H9 (cell line): ENCODE measurements around the gene SLC25A25. TPM values are rescaled to one million over a fixed set of nuclear protein-coding genes. Genes with fewer than 3 reads are reported as not detected.

Experiments
- DNase-seq: peaks from one replicate; pipeline ENCODE4 v3.0.0-alpha.2; 2017
- H2AFZ ChIP-seq: one replicate; pipeline ENCODE4 v1.6.1; 2013; ENCODE audit warnings: mild to moderate bottlenecking, low read length, control low read depth, moderate library complexity
- H2AK5ac ChIP-seq: 2 replicates; pipeline ENCODE4 v1.6.1; 2013; ENCODE audit warnings: low read length, control low read depth, mixed read lengths; ENCODE audit not compliant: insufficient read length
- H2BK120ac ChIP-seq: one replicate; pipeline ENCODE4 v1.6.1; 2013; ENCODE audit warnings: low read depth, mild to moderate bottlenecking, low read length, control low read depth, inconsistent platforms; ENCODE audit not compliant: poor library complexity, severe bottlenecking
- H2BK12ac ChIP-seq: 2 replicates; pipeline ENCODE4 v1.6.1; 2013; ENCODE audit warnings: low read length, control low read depth, mixed read lengths, low read depth; ENCODE audit not compliant: insufficient read length
- H2BK15ac ChIP-seq: 2 replicates; pipeline ENCODE4 v1.6.1; 2013; ENCODE audit warnings: low read depth, low read length, control low read depth
- H2BK20ac ChIP-seq: one replicate; pipeline ENCODE4 v1.6.1; 2013; ENCODE audit warnings: low read depth, mild to moderate bottlenecking, low read length, control low read depth, inconsistent platforms; ENCODE audit not compliant: poor library complexity, severe bottlenecking
- H2BK5ac ChIP-seq: 2 replicates; pipeline ENCODE4 v1.6.1; 2013; ENCODE audit warnings: low read length, control low read depth, mixed read lengths; ENCODE audit not compliant: insufficient read length
- H3K14ac ChIP-seq: 2 replicates; pipeline ENCODE4 v1.6.1; 2013; ENCODE audit warnings: low read length, control low read depth; ENCODE audit not compliant: insufficient read depth
- H3K18ac ChIP-seq: 2 replicates; pipeline ENCODE4 v1.6.1; 2013; ENCODE audit warnings: low read depth, mild to moderate bottlenecking, mixed read lengths, low read length, control low read depth; ENCODE audit not compliant: insufficient read length
- H3K23ac ChIP-seq: 2 replicates; pipeline ENCODE4 v1.6.1; 2013; ENCODE audit warnings: low read length, control low read depth, mixed read lengths, low read depth; ENCODE audit not compliant: insufficient read length
- H3K23me2 ChIP-seq: 2 replicates; pipeline ENCODE4 v1.6.1; 2013; ENCODE audit warnings: low read depth, mild to moderate bottlenecking, mixed read lengths, low read length, control low read depth; ENCODE audit not compliant: insufficient read length, poor library complexity, severe bottlenecking
- H3K27ac ChIP-seq: 2 replicates; pipeline ENCODE4 v1.5.1; 2013; ENCODE audit warnings: low read length, control low read depth, mixed read lengths, low read depth; ENCODE audit not compliant: insufficient read length
- H3K27me3 ChIP-seq: 2 replicates; pipeline ENCODE4 v1.6.1; 2013; ENCODE audit warnings: low read length, control low read depth, inconsistent platforms; ENCODE audit not compliant: insufficient read depth
- H3K4ac ChIP-seq: 2 replicates; pipeline ENCODE4 v1.6.1; 2013; ENCODE audit warnings: low read depth, mild to moderate bottlenecking, control low read depth, inconsistent platforms, low read length, moderate library complexity
- H3K4me1 ChIP-seq: 2 replicates; pipeline ENCODE4 v1.6.1; 2013; ENCODE audit warnings: low read length, control low read depth, inconsistent platforms; ENCODE audit not compliant: insufficient read depth
- H3K4me2 ChIP-seq: 2 replicates; pipeline ENCODE4 v1.6.1; 2013; ENCODE audit warnings: low read length, control low read depth, mixed read lengths; ENCODE audit not compliant: insufficient read length, insufficient read depth
- H3K56ac ChIP-seq: 2 replicates; pipeline ENCODE4 v1.6.1; 2013; ENCODE audit warnings: low read depth, mild to moderate bottlenecking, mixed read lengths, low read length, control low read depth; ENCODE audit not compliant: insufficient read length
- H3K79me1 ChIP-seq: 2 replicates; pipeline ENCODE4 v1.6.1; 2013; ENCODE audit warnings: low read depth, mild to moderate bottlenecking, moderate library complexity, low read length, control low read depth, inconsistent platforms; ENCODE audit not compliant: insufficient read depth, poor library complexity, severe bottlenecking
- H3K79me2 ChIP-seq: 2 replicates; pipeline ENCODE4 v1.6.1; 2013; ENCODE audit warnings: low read length, control low read depth, inconsistent platforms; ENCODE audit not compliant: insufficient read depth
- H3K9ac ChIP-seq: 2 replicates; pipeline ENCODE4 v1.6.1; 2013; ENCODE audit warnings: low read length, control low read depth, mixed read lengths; ENCODE audit not compliant: insufficient read length; ENCODE audit errors: extremely low read depth
- H3K9me3 ChIP-seq: one replicate; pipeline ENCODE4 v1.6.1; 2013; ENCODE audit warnings: low read depth, low read length, inconsistent platforms; ENCODE audit not compliant: control insufficient read depth
- H3T11ph ChIP-seq: one replicate; pipeline ENCODE4 v1.6.1; 2013; ENCODE audit warnings: mild to moderate bottlenecking, low read length, control low read depth, inconsistent platforms
- H4K20me1 ChIP-seq: one replicate; pipeline ENCODE4 v1.6.1; 2013; ENCODE audit not compliant: control insufficient read depth, insufficient read length, insufficient read depth
- H4K5ac ChIP-seq: 2 replicates; pipeline ENCODE4 v1.6.1; 2013; ENCODE audit warnings: low read depth, mild to moderate bottlenecking, mixed read lengths, low read length, control low read depth; ENCODE audit not compliant: insufficient read length
- H4K8ac ChIP-seq: replicated peaks from 2 replicates; pipeline ENCODE4 v1.6.1; 2013; ENCODE audit warnings: low read length, control low read depth, mixed read lengths, low read depth; ENCODE audit not compliant: insufficient read length
- H4K91ac ChIP-seq: 2 replicates; pipeline ENCODE4 v1.6.1; 2013; ENCODE audit warnings: low read depth, mild to moderate bottlenecking, moderate library complexity, mixed read lengths, low read length, control low read depth; ENCODE audit not compliant: insufficient read length
- H3K27ac Mint-ChIP-seq, 3 experiments: 2 replicates in 2 of 3; 3 replicates in 1 of 3; pipeline ENCODE4 v1.8.0; 2020 to 2021; ENCODE audit warnings: mixed read lengths in 3 of 3, mild to moderate bottlenecking in 1 of 3, moderate library complexity in 1 of 3
- H3K27me3 Mint-ChIP-seq: 2 replicates; pipeline ENCODE4 v1.8.0; 2021; ENCODE audit warnings: low read depth, mild to moderate bottlenecking, moderate library complexity, mixed read lengths
- H3K36me3 Mint-ChIP-seq, 3 experiments: 2 replicates in 2 of 3; 3 replicates in 1 of 3; pipeline ENCODE4 v1.8.0; 2020 to 2021; ENCODE audit warnings: low read depth in 3 of 3, mixed read lengths in 3 of 3; ENCODE audit not compliant: insufficient read depth in 1 of 3
- H3K4me1 Mint-ChIP-seq, 2 experiments: 2 replicates each; pipeline ENCODE4 v1.8.0; 2020; ENCODE audit warnings: mixed read lengths in 2 of 2
- H3K4me3 Mint-ChIP-seq, 2 experiments: 2 replicates in 1 of 2; 3 replicates in 1 of 2; pipeline ENCODE4 v1.8.0; 2020 to 2021; ENCODE audit warnings: mild to moderate bottlenecking in 2 of 2, mixed read lengths in 2 of 2, moderate library complexity in 1 of 2
- H3K9me3 Mint-ChIP-seq, 2 experiments: 2 replicates in 1 of 2; 3 replicates in 1 of 2; pipeline ENCODE4 v1.8.0; 2020; ENCODE audit warnings: mild to moderate bottlenecking in 2 of 2, mixed read lengths in 2 of 2, moderate library complexity in 1 of 2
- CTCF ChIP-seq: fragments of 200-600 bp; sonication (generic); conservative IDR thresholded peaks from 3 replicates; pipeline ENCODE4 v1.8.0; 2021; ENCODE audit warnings: antibody characterized with exemption, mild to moderate bottlenecking
- WGBS: extraction: QIAGEN DNeasy Blood & Tissue Kit; methylation state at CpG from one replicate; pipeline ENCODE4 v1.1.7; 2013; ENCODE audit warnings: missing lambda C conversion rate, low lambda C conversion rate, mixed read lengths; ENCODE audit not compliant: insufficient read length; ENCODE audit errors: extremely low coverage; 5-methylcytosine and 5-hydroxymethylcytosine counted together
- total RNA-seq: library from RNA; stranded (reverse); gene quantifications from 2 replicates; pipeline ENCODE4 v1.2.1, GENCODE V29; 2021

SLC25A25 gene
- total RNA-seq, 1 experiment from 2014 or later: 16.9 TPM

- H4K5ac ChIP-seq: no peak overlapping the region
- H3T11ph ChIP-seq: no peak overlapping the region
- no peak overlapping the region for H2BK12ac ChIP-seq
- H3K56ac ChIP-seq: no peak overlapping the region
- H2BK20ac ChIP-seq: no peak overlapping the region
- H3K4me1 ChIP-seq: peaks cover 5% of the 10 kb centered on the region; the same call in 1 of the 2 replicates
- no peak overlapping the region for H2BK15ac ChIP-seq
- no peak overlapping the region for H2AFZ ChIP-seq
- Mint-ChIP-seq H3K27me3 (no peaks in the 10 kb centered on the region), H3K27ac (peak overlapping the region; percentile 40 to 81 (median 54); a peak in 5 of 7 replicates), H3K4me3 (no peak overlapping the region), H3K36me3 (peaks cover 22 to 58% (median 54%) of the 10 kb centered on the region in 3 experiments; a peak in 6 of 7 replicates), H3K9me3 (no peaks in the 10 kb centered on the region), H3K4me1 (peaks cover 42 to 51% of the 10 kb centered on the region in 2 experiments)
- no peak overlapping the region for H3K18ac ChIP-seq
- no peak overlapping the region for H2BK5ac ChIP-seq
- H3K79me2 ChIP-seq: peaks cover 7% of the 10 kb centered on the region; the same call in 1 of the 2 replicates
- no peak overlapping the region for H4K91ac ChIP-seq
- TF ChIP-seq CTCF: no peak
- peaks cover 3% of the 10 kb centered on the region for H3K79me1 ChIP-seq
- no peak overlapping the region for H2BK120ac ChIP-seq
- no peak overlapping the region for H3K4me2 ChIP-seq
- H3K9me3 ChIP-seq: no peaks in the 10 kb centered on the region
- H3K23ac ChIP-seq: no peak overlapping the region
- no peak overlapping the region for H2AK5ac ChIP-seq
- no peak overlapping the region for H3K14ac ChIP-seq
- WGBS: no CpG with 5 or more reads among the region's 13 CpGs
- H3K23me2 ChIP-seq: peaks cover 10% of the 10 kb centered on the region
- no peaks in the 10 kb centered on the region for H4K20me1 ChIP-seq
- H3K27me3 ChIP-seq: no peaks in the 10 kb centered on the region
- H3K27ac ChIP-seq: no peak overlapping the region
- H3K4ac ChIP-seq: no peak overlapping the region
- H4K8ac ChIP-seq: no peak overlapping the region
- DNase-seq: no peak
- no peak overlapping the region for H3K9ac ChIP-seq
Measured at GRCh38 chr9:128102196-128102595, 34.2 kb downstream of the SLC25A25 start.
